Parietal lobe (tissue), 1 donor: Measurements from ENCODE around the gene MAGEA2B. TPM values are rescaled to one million over a fixed set of nuclear protein-coding genes. Genes with fewer than 3 reads are reported as not detected.

Experiments
- total RNA-seq: library from RNA; depleted of rRNA; stranded (reverse); fragments of >200 nt; gene quantifications from one replicate; pipeline ENCODE4 v1.2.3, GENCODE V29; 2014

MAGEA2B gene, protein sequence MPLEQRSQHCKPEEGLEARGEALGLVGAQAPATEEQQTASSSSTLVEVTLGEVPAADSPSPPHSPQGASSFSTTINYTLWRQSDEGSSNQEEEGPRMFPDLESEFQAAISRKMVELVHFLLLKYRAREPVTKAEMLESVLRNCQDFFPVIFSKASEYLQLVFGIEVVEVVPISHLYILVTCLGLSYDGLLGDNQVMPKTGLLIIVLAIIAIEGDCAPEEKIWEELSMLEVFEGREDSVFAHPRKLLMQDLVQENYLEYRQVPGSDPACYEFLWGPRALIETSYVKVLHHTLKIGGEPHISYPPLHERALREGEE
- not detected for total RNA-seq

GRCh38 chrX:152713815-152714787 lies at the start of gene MAGEA2B:
Gene MAGEA2B, plus strand, starts transcription at chrX:152714628. Its CDS starts 2,479 bp downstream, at chrX:152717107.

DNA sequence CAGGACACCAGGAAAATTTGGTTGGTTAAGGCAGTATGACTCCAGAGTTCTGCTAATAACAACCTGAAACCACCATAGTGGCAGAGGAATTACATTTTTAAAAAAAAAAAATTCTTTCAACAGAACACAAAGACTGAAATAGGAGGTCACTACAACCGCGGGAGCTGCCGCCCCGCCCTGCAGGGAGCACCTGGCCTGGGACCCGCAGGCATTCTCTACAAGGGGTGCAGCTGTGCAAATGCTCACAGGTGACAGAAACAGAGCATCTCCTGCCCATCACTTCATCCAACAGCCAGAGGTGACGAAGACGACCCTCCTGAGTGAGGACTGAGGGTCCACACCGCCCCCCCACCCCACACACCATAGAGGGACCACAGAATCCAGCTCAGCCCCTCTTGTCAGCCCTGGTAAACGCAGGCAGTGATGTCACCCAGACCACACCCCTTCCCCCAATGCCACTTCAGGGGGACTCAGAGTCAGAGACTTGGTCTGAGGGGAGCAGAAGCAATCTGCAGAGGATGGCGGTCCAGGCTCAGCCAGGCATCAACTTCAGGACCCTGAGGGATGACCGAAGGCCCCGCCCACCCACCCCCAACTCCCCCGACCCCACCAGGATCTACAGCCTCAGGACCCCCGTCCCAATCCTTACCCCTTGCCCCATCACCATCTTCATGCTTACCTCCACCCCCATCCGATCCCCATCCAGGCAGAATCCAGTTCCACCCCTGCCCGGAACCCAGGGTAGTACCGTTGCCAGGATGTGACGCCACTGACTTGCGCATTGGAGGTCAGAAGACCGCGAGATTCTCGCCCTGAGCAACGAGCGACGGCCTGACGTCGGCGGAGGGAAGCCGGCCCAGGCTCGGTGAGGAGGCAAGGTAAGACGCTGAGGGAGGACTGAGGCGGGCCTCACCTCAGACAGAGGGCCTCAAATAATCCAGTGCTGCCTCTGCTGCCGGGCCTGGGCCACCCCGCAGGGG lies 16.2 kb upstream of the MAGEA2B start, which contains the start of gene MAGEA3:
Gene MAGEA3, plus strand, starts transcription at position 843 of the 980 bp plus-strand sequence. CDS start 2,039 bp downstream, outside the sequence.

DNA sequence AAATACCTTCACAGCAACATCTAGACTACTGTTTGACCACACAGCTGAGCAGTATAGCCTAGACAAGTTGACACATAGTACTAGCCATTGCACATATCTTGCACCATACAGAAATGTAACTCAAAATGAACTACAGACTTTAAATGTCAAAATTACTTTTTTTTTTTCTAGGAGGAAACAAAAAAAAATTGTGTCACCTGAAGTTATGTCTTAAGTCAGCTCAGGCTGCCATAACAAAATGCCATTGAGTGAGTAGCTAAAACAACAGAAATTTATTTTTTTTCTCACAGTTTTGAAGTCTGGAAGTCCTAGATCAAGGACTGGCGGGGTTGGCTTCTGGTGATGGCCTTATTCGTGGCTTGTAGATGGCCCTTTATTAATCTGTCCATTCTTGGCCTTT lies 5.3 kb upstream of the MAGEA2B start, which contains the start of gene CSAG2:
Gene CSAG2, minus strand, starts transcription at position 101 of the 400 bp plus-strand sequence. CDS start 161 bp downstream, outside the sequence.

GRCh38 chrX:152733261-152733975 lies 19.0 kb downstream of the MAGEA2B start, which contains the start of the genes CSAG1 and MAGEA12:
Gene CSAG1, minus strand, starts transcription at chrX:152733721. Its CDS starts 1,261 bp downstream, at chrX:152732460.
Gene MAGEA12, plus strand, starts transcription at chrX:152733757. Its CDS starts 2,405 bp downstream, at chrX:152736162.

GRCh38 chrX:152753686-152754650 lies 39.5 kb downstream of the MAGEA2B start, which contains the start of gene MAGEA2:
Gene MAGEA2, minus strand, starts transcription at chrX:152753842. Its CDS starts 2,479 bp downstream, at chrX:152751363.

DNA sequence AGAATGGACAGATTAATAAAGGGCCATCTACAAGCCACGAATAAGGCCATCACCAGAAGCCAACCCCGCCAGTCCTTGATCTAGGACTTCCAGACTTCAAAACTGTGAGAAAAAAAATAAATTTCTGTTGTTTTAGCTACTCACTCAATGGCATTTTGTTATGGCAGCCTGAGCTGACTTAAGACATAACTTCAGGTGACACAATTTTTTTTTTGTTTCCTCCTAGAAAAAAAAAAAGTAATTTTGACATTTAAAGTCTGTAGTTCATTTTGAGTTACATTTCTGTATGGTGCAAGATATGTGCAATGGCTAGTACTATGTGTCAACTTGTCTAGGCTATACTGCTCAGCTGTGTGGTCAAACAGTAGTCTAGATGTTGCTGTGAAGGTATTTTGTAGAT lies 44.5 kb downstream of the MAGEA2B start, which contains the start of gene CSAG3:
Gene CSAG3, plus strand, starts transcription at position 301 of the 400 bp plus-strand sequence.

Other genes with a start within 250 kb of the MAGEA2B start
- gene GABRQ, start 76.7 kb upstream of the MAGEA2B start, total RNA-seq = 1.3 TPM
- gene MAGEA3, start 15.8 kb upstream of the MAGEA2B start, total RNA-seq = not detected
- not detected for gene CSAG2, start 5.4 kb upstream of the MAGEA2B start, total RNA-seq
- gene CSAG1, start 19.1 kb downstream of the MAGEA2B start, total RNA-seq = not detected
- not detected for gene MAGEA12, start 19.1 kb downstream of the MAGEA2B start, total RNA-seq
- not detected for gene MAGEA2, start 39.2 kb downstream of the MAGEA2B start, total RNA-seq
- not detected for gene CSAG3, start 44.6 kb downstream of the MAGEA2B start, total RNA-seq
- gene MAGEA6, start 55.1 kb downstream of the MAGEA2B start, total RNA-seq = not detected
- 43.5 TPM for gene CETN2, start 116.1 kb downstream of the MAGEA2B start, total RNA-seq
- 36.3 TPM for gene NSDHL, start 116.4 kb downstream of the MAGEA2B start, total RNA-seq
- 3.8 TPM for gene ZNF185, start 183.4 kb downstream of the MAGEA2B start, total RNA-seq